Activated T-cell treated with anti-CD3 and anti-CD28 coated beads, Interleukin-2, amount 50 U/mL, for 72 hours (primary cell): ENCODE measurements around the gene IPO5. TPM values are rescaled to one million over a fixed set of nuclear protein-coding genes. Genes with fewer than 3 reads are reported as not detected.
"Not testable (repeated sequence)": the region's sequence is repeated elsewhere in the genome, so short reads cannot be mapped to it uniquely, and the experiment has no call there.

Experiments used
- ATAC-seq, 2 donors: fragments of 150-1000 bp; cut with Tn5 transposase; replicated peaks in 1 of 2; 2 replicates each; pipeline ENCODE4 v1.10.0; 2021; ENCODE audit warnings: moderate library complexity in 2 of 2, mild to moderate bottlenecking in 1 of 2
- DNase-seq, 2 donors: peaks; one replicate each; pipeline ENCODE4 v3.0.0; 2021 to 2022; ENCODE audit warnings: mixed read lengths in 1 of 2
- H3K27ac Mint-ChIP-seq: one replicate; pipeline ENCODE4 v1.8.0; 2022; ENCODE audit warnings: mild to moderate bottlenecking, moderate library complexity, mixed read lengths
- H3K27me3 Mint-ChIP-seq: one replicate; pipeline ENCODE4 v1.8.0; 2022; ENCODE audit warnings: low read depth, mixed read lengths
- H3K36me3 Mint-ChIP-seq, 2 donors: one replicate each; pipeline ENCODE4 v1.8.0; 2022; ENCODE audit warnings: mixed read lengths in 2 of 2, mild to moderate bottlenecking in 1 of 2; ENCODE audit not compliant: insufficient read depth in 2 of 2
- H3K4me1 Mint-ChIP-seq: one replicate; pipeline ENCODE4 v1.8.0; 2022; ENCODE audit warnings: low read depth, mixed read lengths
- H3K4me3 Mint-ChIP-seq, 2 donors: one replicate each; pipeline ENCODE4 v1.8.0; 2022; ENCODE audit warnings: mild to moderate bottlenecking in 2 of 2, mixed read lengths in 2 of 2, moderate library complexity in 2 of 2
- H3K9me3 Mint-ChIP-seq, 2 donors: one replicate each; pipeline ENCODE4 v1.8.0; 2022; ENCODE audit warnings: mixed read lengths in 2 of 2
- total RNA-seq, 2 donors: library from RNA; stranded (reverse); gene quantifications; one replicate each; pipeline ENCODE4 v1.2.3, GENCODE V29; 2022

IPO5 gene
- total RNA-seq, 2 donors from 2014 or later = 154 to 169 TPM

DNA sequence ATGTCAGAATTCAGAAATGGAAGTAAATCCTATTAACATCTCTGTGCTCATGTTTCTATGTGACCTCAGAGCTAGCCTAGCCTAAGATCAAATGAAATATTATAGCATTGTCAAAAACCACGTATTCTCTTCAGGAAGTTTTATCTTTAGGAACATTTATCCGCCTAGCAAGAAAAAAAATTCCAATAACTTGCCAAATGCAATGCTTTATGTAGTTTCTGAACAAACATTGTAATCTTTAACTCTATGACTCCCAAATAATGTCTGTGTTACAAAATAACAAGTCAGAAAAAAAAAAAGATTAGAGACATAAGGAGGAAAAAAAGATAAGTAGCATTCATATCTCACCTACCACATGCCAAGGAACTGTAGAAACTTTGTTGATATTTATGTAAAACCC, 18.4 kb upstream of the IPO5 start:
- Mint-ChIP-seq H3K27ac (no peak overlapping the region), H3K9me3 (no peaks in the 10 kb centered on the region), H3K4me1 (no peaks in the 10 kb centered on the region), H3K36me3 (no peaks in the 10 kb centered on the region), H3K4me3 (no peak overlapping the region), H3K27me3 (peaks cover 37% of the 10 kb centered on the region)
- ATAC-seq (no peak), DNase-seq (no peak)

GRCh38 chr13:97936036-97936435, 17.4 kb upstream of the IPO5 start:
- Mint-ChIP-seq H3K4me3 (no peak overlapping the region), H3K27ac (no peak overlapping the region), H3K4me1 (no peaks in the 10 kb centered on the region), H3K27me3 (peaks cover 35% of the 10 kb centered on the region), H3K9me3 (no peaks in the 10 kb centered on the region), H3K36me3 (no peaks in the 10 kb centered on the region)
- ATAC-seq (no peak), DNase-seq (no peak)

- Mint-ChIP-seq H3K36me3 (no peaks in the 10 kb centered on the region), H3K4me1 (no peaks in the 10 kb centered on the region), H3K9me3 (no peaks in the 10 kb centered on the region), H3K27ac (no peak overlapping the region), H3K27me3 (peaks cover 25% of the 10 kb centered on the region), H3K4me3 (no peak overlapping the region)
- ATAC-seq (no peak), DNase-seq (no peak)
These were observed 14.6 kb upstream of the IPO5 start for GRCh38 chr13:97938706-97939475.

- H3K36me3 Mint-ChIP-seq = no peaks in the 10 kb centered on the region
- no peaks in the 10 kb centered on the region for H3K9me3 Mint-ChIP-seq
- peaks cover 6% of the 10 kb centered on the region for H3K4me1 Mint-ChIP-seq
- H3K4me3 Mint-ChIP-seq = no peak overlapping the region
- H3K27ac Mint-ChIP-seq = no peak overlapping the region
- ATAC-seq (no peak), DNase-seq (no peak)
- H3K27me3 Mint-ChIP-seq = peaks cover 6% of the 10 kb centered on the region
These were observed 9.0 kb upstream of the IPO5 start for GRCh38 chr13:97944396-97945029.

- Mint-ChIP-seq H3K4me3 (no peak overlapping the region), H3K9me3 (peaks cover 2% of the 10 kb centered on the region in 2 donors), H3K27ac (no peak overlapping the region), H3K27me3 (no peaks in the 10 kb centered on the region), H3K36me3 (peaks cover 0 to 2% of the 10 kb centered on the region in 2 donors), H3K4me1 (peaks cover 6% of the 10 kb centered on the region)
- no peak for DNase-seq
- no peak for ATAC-seq
These were observed 8.1 kb upstream of the IPO5 start for GRCh38 chr13:97945342-97945741.

DNA sequence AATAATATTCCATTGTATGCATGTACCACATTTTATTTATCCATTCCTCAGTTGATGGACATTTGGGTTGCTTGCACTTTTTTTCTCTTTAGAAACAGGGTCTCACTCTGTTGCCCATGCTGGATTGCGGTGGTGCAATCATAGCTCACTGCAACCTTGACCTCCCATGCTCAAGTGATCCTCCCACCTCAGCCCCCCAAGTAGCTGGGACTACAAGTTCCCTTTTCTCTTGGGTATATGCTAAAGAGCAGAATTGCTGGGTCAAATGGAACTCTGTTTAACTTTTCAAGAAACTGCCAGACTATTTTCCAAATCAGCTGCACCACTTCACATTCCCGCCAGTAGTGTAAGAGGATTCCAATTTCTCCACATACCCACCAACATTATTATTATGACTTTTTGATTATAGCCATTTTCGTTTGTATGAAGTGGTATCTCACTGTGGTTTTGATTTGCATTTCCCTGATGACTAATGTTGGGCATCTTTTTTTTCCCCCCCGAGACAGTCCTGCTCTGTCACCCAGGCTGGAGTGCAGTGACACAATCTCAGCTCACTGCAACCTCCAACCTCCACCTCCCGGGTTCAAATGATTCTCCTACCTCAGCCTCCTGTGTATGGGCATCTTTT, 7.6 kb upstream of the IPO5 start:
- no peak for DNase-seq
- H3K36me3 Mint-ChIP-seq = peaks cover 0 to 3% of the 10 kb centered on the region in 2 donors
- no peak overlapping the region for H3K4me3 Mint-ChIP-seq
- peaks cover 3% of the 10 kb centered on the region in 2 donors for H3K9me3 Mint-ChIP-seq
- H3K27me3 Mint-ChIP-seq = no peaks in the 10 kb centered on the region
- no peak overlapping the region for H3K27ac Mint-ChIP-seq
- no peak for ATAC-seq
- peaks cover 6% of the 10 kb centered on the region for H3K4me1 Mint-ChIP-seq

- Mint-ChIP-seq H3K27me3 (no peaks in the 10 kb centered on the region), H3K4me1 (peaks cover 6% of the 10 kb centered on the region), H3K36me3 (peaks cover 0 to 3% of the 10 kb centered on the region in 2 donors), H3K9me3 (peaks cover 3% of the 10 kb centered on the region in 2 donors), H3K4me3 (no peak overlapping the region), H3K27ac (no peak overlapping the region)
- DNase-seq (no peak), ATAC-seq (no peak)
These were observed 6.4 kb upstream of the IPO5 start for GRCh38 chr13:97946951-97947588.

DNA sequence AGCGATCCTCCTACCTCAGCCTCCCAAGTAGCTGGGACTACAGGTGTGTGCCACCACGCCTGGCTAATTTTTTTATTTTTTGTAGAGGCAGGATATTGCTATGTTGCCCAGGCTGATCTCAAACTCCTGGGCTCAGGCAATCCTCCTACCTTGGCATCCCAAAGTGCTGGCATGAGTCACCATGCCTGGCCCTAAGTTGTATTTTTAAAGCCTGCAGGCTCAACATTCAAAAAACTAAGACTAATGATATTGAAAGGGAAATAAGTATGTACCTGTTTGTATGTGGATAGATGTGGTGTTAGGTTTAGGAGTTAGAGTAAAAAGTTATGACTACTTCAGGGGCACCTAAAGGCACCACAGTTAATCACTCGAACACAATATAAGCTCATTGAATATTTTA, 5.4 kb upstream of the IPO5 start:
- DNase-seq (no peak), ATAC-seq (no peak)
- peaks cover 0 to 3% of the 10 kb centered on the region in 2 donors for H3K36me3 Mint-ChIP-seq
- no peaks in the 10 kb centered on the region for H3K27me3 Mint-ChIP-seq
- peaks cover 6% of the 10 kb centered on the region for H3K4me1 Mint-ChIP-seq
- no peak overlapping the region for H3K27ac Mint-ChIP-seq
- H3K4me3 Mint-ChIP-seq = no peak overlapping the region
- peaks cover 3% of the 10 kb centered on the region in 2 donors for H3K9me3 Mint-ChIP-seq

GRCh38 chr13:97949316-97949715, 4.2 kb upstream of the IPO5 start:
- H3K4me1 Mint-ChIP-seq, H3K27ac Mint-ChIP-seq, DNase-seq, H3K36me3 Mint-ChIP-seq, H3K4me3 Mint-ChIP-seq, H3K27me3 Mint-ChIP-seq, ATAC-seq, H3K9me3 Mint-ChIP-seq: not testable (repeated sequence)

DNA sequence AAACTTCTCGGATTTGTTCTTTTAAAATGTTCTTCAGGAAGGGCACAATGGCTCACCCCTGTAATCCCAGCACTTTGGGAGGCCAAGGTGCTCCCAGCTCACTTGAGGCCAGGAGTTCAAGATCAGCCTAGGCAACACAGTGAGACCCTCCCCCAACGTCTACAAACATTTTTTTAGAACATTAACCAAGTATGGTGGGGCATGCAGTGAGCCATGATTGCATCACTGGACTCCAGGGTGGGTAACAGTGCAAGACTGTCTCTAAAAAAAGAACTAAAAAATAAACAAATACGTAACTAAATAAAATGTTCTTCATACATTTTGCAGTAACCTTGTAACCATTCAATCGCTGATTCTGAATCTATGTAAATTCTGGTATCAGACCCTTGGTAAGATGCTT, 2.1 kb upstream of the IPO5 start:
- Mint-ChIP-seq H3K27ac (no peak overlapping the region), H3K27me3 (no peaks in the 10 kb centered on the region), H3K9me3 (peaks cover 3% of the 10 kb centered on the region in 2 donors), H3K4me1 (peaks cover 1% of the 10 kb centered on the region), H3K36me3 (peaks cover 0 to 3% of the 10 kb centered on the region in 2 donors), H3K4me3 (no peak overlapping the region)
- ATAC-seq (no peak), DNase-seq (no peak)

DNA sequence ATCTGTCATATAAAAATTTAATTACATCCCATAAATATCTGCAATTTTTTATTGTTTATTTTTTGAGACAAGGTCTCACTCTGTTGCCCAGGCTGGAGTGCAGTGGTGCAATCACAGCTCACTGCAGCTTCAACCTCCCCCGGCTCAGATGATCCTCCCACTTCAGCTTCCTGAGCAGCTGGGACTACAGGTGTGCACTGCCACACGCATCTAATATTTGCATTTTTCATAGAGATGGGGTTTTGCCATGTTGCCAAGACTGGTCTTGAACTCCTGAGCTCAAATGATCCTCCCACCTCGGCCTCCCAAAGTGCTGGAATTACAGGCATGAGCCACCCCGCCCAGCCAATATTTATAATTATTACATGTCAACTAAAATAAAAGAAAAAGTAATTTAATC, 644 bp upstream of the IPO5 start:
- H3K4me1 Mint-ChIP-seq, ATAC-seq, H3K36me3 Mint-ChIP-seq, DNase-seq, H3K27ac Mint-ChIP-seq, H3K9me3 Mint-ChIP-seq, H3K27me3 Mint-ChIP-seq, H3K4me3 Mint-ChIP-seq: not testable (repeated sequence)

DNA sequence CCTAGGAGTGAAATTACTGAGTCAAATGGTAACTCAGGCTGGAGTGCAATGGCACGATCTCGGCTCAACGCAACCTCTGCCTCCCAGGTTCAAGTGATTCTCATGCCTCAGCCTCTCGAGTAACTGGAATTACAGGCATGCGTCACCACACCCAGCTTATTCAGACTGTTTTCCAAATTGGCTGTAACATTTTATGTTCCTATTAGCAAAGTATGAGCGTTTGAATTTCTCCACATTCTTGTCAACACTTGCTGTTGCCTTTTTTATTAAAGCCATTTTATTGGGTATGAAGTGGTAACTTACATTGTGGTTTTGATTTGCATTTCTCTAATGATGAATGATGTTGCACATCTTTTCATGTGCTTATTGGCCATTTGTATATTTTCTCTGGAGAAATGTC, 7.9 kb downstream of the IPO5 start:
- Mint-ChIP-seq H3K4me3 (no peak overlapping the region), H3K36me3 (no peaks in the 10 kb centered on the region), H3K27ac (no peak overlapping the region), H3K27me3 (no peaks in the 10 kb centered on the region), H3K4me1 (no peaks in the 10 kb centered on the region), H3K9me3 (no peaks in the 10 kb centered on the region)
- ATAC-seq (no peak), DNase-seq (no peak)

DNA sequence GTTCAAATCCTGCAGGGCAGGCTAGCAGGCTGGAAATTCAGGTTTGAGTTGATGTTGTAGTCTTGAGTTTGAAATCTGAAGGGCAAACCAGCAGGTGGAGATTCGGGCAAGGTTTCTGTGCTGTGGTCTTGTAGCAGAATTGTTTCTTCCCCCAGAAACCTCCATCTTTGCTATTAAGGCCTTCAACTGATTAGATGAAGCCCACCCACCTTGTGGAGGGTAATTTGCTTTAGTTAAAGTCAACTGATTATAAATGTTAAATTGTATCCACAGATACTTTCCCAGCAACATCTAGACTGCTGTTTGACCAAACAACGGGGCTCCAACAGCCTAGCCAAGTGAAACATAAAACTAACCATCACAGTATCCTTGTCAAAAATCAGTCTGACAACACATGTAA, 9.4 kb downstream of the IPO5 start:
- no peaks in the 10 kb centered on the region for H3K36me3 Mint-ChIP-seq
- peaks cover 7% of the 10 kb centered on the region for H3K27me3 Mint-ChIP-seq
- no peak for DNase-seq
- no peak for ATAC-seq
- no peak overlapping the region for H3K4me3 Mint-ChIP-seq
- no peak overlapping the region for H3K27ac Mint-ChIP-seq
- H3K4me1 Mint-ChIP-seq = no peaks in the 10 kb centered on the region
- H3K9me3 Mint-ChIP-seq = no peaks in the 10 kb centered on the region
